GM12878 (cell line): Measurements from ENCODE around the gene KDM2A.

Experiments used
- ATF2 ChIP-seq: IDR thresholded peaks from 2 replicates; pipeline ENCODE4 v1.6.1; 2012; ENCODE audit warnings: low read length, inconsistent platforms
- KAT2A ChIP-seq: conservative IDR thresholded peaks from 2 replicates; pipeline ENCODE4 v1.6.1; 2011; ENCODE audit warnings: low read depth, low read length; ENCODE audit not compliant: control insufficient read depth
- KDM1A ChIP-seq: fragments of 200-600 bp; sonication (generic); IDR thresholded peaks from 2 replicates; pipeline ENCODE4 v1.6.1; 2016; ENCODE audit warnings: borderline replicate concordance
- POLR2AphosphoS5 ChIP-seq: IDR thresholded peaks from 2 replicates; pipeline ENCODE4 v1.6.1; 2011; ENCODE audit warnings: mild to moderate bottlenecking, low read length, inconsistent platforms
- SUZ12 ChIP-seq: fragments of 200-600 bp; sonication (generic); IDR thresholded peaks from one replicate; pipeline ENCODE4 v1.6.1; 2018; ENCODE audit warnings: antibody characterized with exemption, mild to moderate bottlenecking; ENCODE audit not compliant: unreplicated experiment
- TARDBP ChIP-seq: IDR thresholded peaks from 2 replicates; pipeline ENCODE4 v1.6.1; 2016; ENCODE audit warnings: borderline replicate concordance
- ZNF24 ChIP-seq: fragments of 450-650 bp; IDR thresholded peaks from 2 replicates; pipeline ENCODE4 v1.6.1; 2017; ENCODE audit warnings: antibody characterized with exemption, mild to moderate bottlenecking

DNA sequence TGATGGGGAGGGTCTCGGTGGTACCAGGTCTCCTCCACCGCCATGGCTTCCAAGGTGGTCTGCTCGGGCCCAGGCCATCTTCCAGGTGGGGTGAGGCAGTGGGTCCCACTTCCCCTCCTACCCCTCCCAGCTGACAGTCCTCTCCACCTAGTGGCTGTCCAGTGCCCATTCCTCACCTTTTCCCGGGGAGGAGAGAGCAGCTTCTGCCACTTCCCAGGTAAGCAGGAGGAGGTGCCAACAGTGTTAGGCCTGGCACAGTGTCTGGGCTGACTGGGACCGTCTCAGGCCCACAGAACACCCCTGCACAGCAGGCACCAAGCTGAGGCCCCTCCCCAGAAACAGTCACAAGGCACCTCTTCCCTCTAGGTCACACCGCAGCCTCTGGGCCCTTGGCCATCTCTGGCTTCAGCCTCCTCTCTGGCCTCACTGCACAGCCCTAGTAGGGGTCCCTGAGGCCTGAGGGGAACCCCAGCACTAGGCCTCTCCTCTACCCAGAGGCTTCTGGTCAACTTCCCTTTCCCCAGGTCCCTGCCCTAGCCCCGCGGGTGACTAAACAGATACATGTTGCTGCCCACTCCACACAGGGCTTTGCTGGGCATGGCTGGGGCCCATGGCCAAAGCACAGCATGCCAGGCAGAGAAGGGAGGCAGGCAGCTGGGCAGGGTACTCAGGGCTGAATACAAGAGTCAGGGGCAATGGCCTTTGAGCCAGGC is 167.7 kb downstream of the KDM2A start:
- TF ChIP-seq ATF2 (no peak), KDM1A (no peak), KAT2A (no peak), SUZ12 (no peak), TARDBP (no peak), ZNF24 (no peak), POLR2AphosphoS5 (no peak)
